Lung (tissue), 12 donors: ENCODE measurements around the gene SERPING1. TPM values are rescaled to one million over a fixed set of nuclear protein-coding genes. Genes with fewer than 3 reads are reported as not detected.
A peak's percentile ranks its signal among the peaks of the same experiment; 100 is the strongest.

Source experiments
- ATAC-seq: fragments of 200-7000 bp; cut with Tn5 transposase; one replicate; pipeline ENCODE4 v1.9.1; 2020; ENCODE audit warnings: moderate number of reproducible peaks; ENCODE audit not compliant: insufficient read depth, low FRiP score
- DNase-seq, 3 donors: peaks; one replicate each; pipeline ENCODE4 v3.0.0-alpha.2; 2013 to 2017
- H3K27ac ChIP-seq, 2 donors: one replicate each; pipeline ENCODE4 v1.5.1; 2013; ENCODE audit warnings: mild to moderate bottlenecking in 2 of 2, moderate library complexity in 2 of 2, control low read depth in 1 of 2, inconsistent platforms in 1 of 2, low read depth in 1 of 2, low read length in 1 of 2
- H3K27me3 ChIP-seq, 3 donors: one replicate each; pipeline ENCODE4 v1.5.1; 2013; ENCODE audit warnings: low read length in 2 of 3; ENCODE audit not compliant: control insufficient read depth in 3 of 3, insufficient read depth in 3 of 3
- H3K36me3 ChIP-seq, 4 donors: one replicate each; pipeline ENCODE4 v1.5.1; 2013; ENCODE audit warnings: low read length in 4 of 4, mild to moderate bottlenecking in 1 of 4, moderate library complexity in 1 of 4; ENCODE audit not compliant: control insufficient read depth in 4 of 4, insufficient read depth in 4 of 4
- H3K4me1 ChIP-seq, 5 donors: one replicate each; pipeline ENCODE4 v1.5.1; 2013; ENCODE audit warnings: low read length in 5 of 5, mild to moderate bottlenecking in 2 of 5, moderate library complexity in 1 of 5; ENCODE audit not compliant: control insufficient read depth in 5 of 5, insufficient read depth in 5 of 5
- H3K4me3 ChIP-seq: one replicate; pipeline ENCODE4 v1.5.1; 2013; ENCODE audit warnings: mild to moderate bottlenecking, control low read depth, moderate library complexity
- H3K9ac ChIP-seq, 2 donors: one replicate each; pipeline ENCODE4 v1.5.1; 2013; ENCODE audit warnings: low read length in 2 of 2, control low read depth in 1 of 2; ENCODE audit not compliant: insufficient read depth in 1 of 2
- H3K9me3 ChIP-seq, 4 donors: one replicate each; pipeline ENCODE4 v1.5.1; 2013; ENCODE audit warnings: low read length in 3 of 4, mild to moderate bottlenecking in 1 of 4, moderate library complexity in 1 of 4; ENCODE audit not compliant: control insufficient read depth in 4 of 4, insufficient read depth in 3 of 4
- CTCF ChIP-seq: IDR thresholded peaks from 2 replicates; pipeline ENCODE4 v1.5.1; 2012; ENCODE audit warnings: mild to moderate bottlenecking; ENCODE audit errors: control extremely low read depth, extremely low read depth
- WGBS, 2 donors: extraction: QIAGEN DNeasy Blood & Tissue Kit; methylation state at CpG; one replicate each; pipeline ENCODE4 v1.1.7; 2013; 5-methylcytosine and 5-hydroxymethylcytosine counted together
- polyA plus RNA-seq, 2 donors: library from polyadenylated mRNA; stranded (reverse); fragments of 200-250 nt; gene quantifications; one replicate each; pipeline ENCODE4 v1.2.1, GENCODE V29; 2013
- total RNA-seq, 2 donors: library from RNA; depleted of rRNA in 1 of 2; stranded (reverse); fragments of >200 nt in 1 of 2; gene quantifications; one replicate each; pipeline ENCODE4 v1.2.1, GENCODE V29; 2014 to 2021
- donor health status: control.
- donor health status: control.
- donor health status: Bipolar disorder and iron deficiency.
- donor health status: healthy.
- donor health status: DM: yes; HTN: yes; CAD: no.

SERPING1 gene
- total and polyA plus RNA-seq, 4 donors, result 102 to 418 (median 310) TPM

- DNase-seq, result peak in 2 of 3 donors; percentile 57 to 65
- TF ChIP-seq CTCF, result no peak
- Histone ChIP-seq H3K4me3 (peak overlapping the region; percentile 21), H3K9me3 (no peaks in the 10 kb centered on the region), H3K36me3 (peaks cover 0 to 1% (median 0%) of the 10 kb centered on the region in 4 donors), H3K27ac (peak overlapping the region; percentile 75 to 95), H3K27me3 (no peaks in the 10 kb centered on the region), H3K4me1 (peaks cover 0 to 18% (median 8%) of the 10 kb centered on the region in 5 donors), H3K9ac (peak overlapping the region; percentile 19 to 56)
- ATAC-seq, result peak; percentile 38
- WGBS, 2 donors, result 15 to 16% methylated on average over 4 of the region's 4 CpGs
These were observed 31.2 kb upstream of the SERPING1 start for GRCh38 chr11:57566005-57566904.

GRCh38 chr11:57566905-57567514 lies 30.5 kb upstream of the SERPING1 start:
- peaks cover 0 to 18% (median 8%) of the 10 kb centered on the region in 5 donors for H3K4me1 ChIP-seq
- 2 to 3% methylated on average over 15 of the region's 15 CpGs for WGBS, 2 donors
- H3K9me3 ChIP-seq, result no peaks in the 10 kb centered on the region
- no peaks in the 10 kb centered on the region for H3K27me3 ChIP-seq
- no peak for TF ChIP-seq CTCF
- peak overlapping the region; percentile 43 to 95 for H3K27ac ChIP-seq
- H3K9ac ChIP-seq, result peak overlapping the region; percentile 21 to 78
- peaks cover 0 to 1% (median 0%) of the 10 kb centered on the region in 4 donors for H3K36me3 ChIP-seq
- peak; percentile 1 for ATAC-seq
- peak overlapping the region; percentile 97 for H3K4me3 ChIP-seq
- peak in 1 of 3 donors; percentile 62 for DNase-seq

GRCh38 chr11:57567515-57568329 lies 29.8 kb upstream of the SERPING1 start, which contains the start of gene UBE2L6:
UBE2L6 (minus strand) TSS chr11:57567672; CDS start chr11:57567611, 61 bp downstream.
- peak within 1 kb of the TSS; percentile 97 for H3K4me3 ChIP-seq
- peaks cover 0 to 18% (median 8%) of the 10 kb centered on the region in 5 donors for H3K4me1 ChIP-seq
- TF ChIP-seq CTCF, result peak; percentile 4
- DNase-seq, result peak; percentile 68 to 75 (median 72)
- no peaks in the 10 kb centered on the region for H3K27me3 ChIP-seq
- H3K9me3 ChIP-seq, result no peaks in the 10 kb centered on the region
- ATAC-seq, result peak; percentile 81
- H3K9ac ChIP-seq, result peak within 1 kb of the TSS; percentile 21 to 78
- no peaks in the 10 kb centered on the region for H3K36me3 ChIP-seq
- peak within 1 kb of the TSS; percentile 75 to 95 for H3K27ac ChIP-seq
- WGBS, 2 donors, result 1% methylated on average over 72 to 92 of the region's 92 CpGs
